IMR-90 (cell line): ENCODE data around the gene STX16. TPM values are rescaled to one million over a fixed set of nuclear protein-coding genes. Genes with fewer than 3 reads are reported as not detected.

Source experiments
- ATAC-seq: fragments of 200-7000 bp; cut with Tn5 transposase; 2 replicates; pipeline ENCODE4 v1.9.1; 2020; ENCODE audit warnings: low read depth, mild to moderate bottlenecking, moderate library complexity
- BruUV-seq: library from RNA; stranded (reverse); fragments of 400-500 nt; replicated peaks from 2 replicates; lab custom pipeline; 2021; lab: Mats Ljungman, UMichigan
- CTCF ChIA-PET: fragments of 300-600 bp; formaldehyde crosslinking; extraction: SDS; loops from one replicate; lab custom pipeline; 2021; ENCODE audit warnings: antibody characterized with exemption; lab: Yijun Ruan, JAX
- POLR2A ChIA-PET: fragments of 300-600 bp; sonication (Branson Sonifier 250); formaldehyde crosslinking; loops from one replicate; lab custom pipeline; 2022; ENCODE audit warnings: antibody characterized with exemption; ENCODE audit not compliant: unreplicated experiment; lab: Charles Lee
- DNase-seq: peaks from one replicate; pipeline ENCODE4 v3.0.0; 2013
- H2AFZ ChIP-seq: replicated peaks from 2 replicates; pipeline ENCODE3; 2013; ENCODE audit warnings: low read length, mild to moderate bottlenecking; ENCODE audit not compliant: poor library complexity
- H2AK5ac ChIP-seq: 2 replicates; pipeline ENCODE4 v1.6.1; 2013; ENCODE audit warnings: low read depth, low read length, inconsistent platforms
- H2AK9ac ChIP-seq: replicated peaks from 2 replicates; pipeline ENCODE3; 2013; ENCODE audit warnings: mild to moderate bottlenecking, low read depth, low read length, moderate library complexity; ENCODE audit not compliant: poor library complexity
- H2BK120ac ChIP-seq: 2 replicates; pipeline ENCODE4 v1.6.1; 2013; ENCODE audit warnings: low read depth, low read length, inconsistent platforms
- H2BK15ac ChIP-seq: 3 replicates; pipeline ENCODE4 v1.6.1; 2013; ENCODE audit warnings: low read depth, low read length, inconsistent platforms
- H2BK20ac ChIP-seq: 2 replicates; pipeline ENCODE4 v1.6.1; 2013; ENCODE audit warnings: low read depth, mild to moderate bottlenecking, inconsistent platforms, low read length, moderate library complexity
- H2BK5ac ChIP-seq: 2 replicates; pipeline ENCODE4 v1.6.1; 2013; ENCODE audit warnings: mild to moderate bottlenecking, low read depth, low read length, inconsistent platforms; ENCODE audit not compliant: poor library complexity, severe bottlenecking
- H3K14ac ChIP-seq: replicated peaks from 2 replicates; pipeline ENCODE4 v1.6.1; 2013; ENCODE audit warnings: low read depth, low read length, inconsistent platforms
- H3K18ac ChIP-seq: 2 replicates; pipeline ENCODE4 v1.6.1; 2013; ENCODE audit warnings: low read depth, low read length, control low read depth
- H3K23ac ChIP-seq: 2 replicates; pipeline ENCODE4 v1.6.1; 2013; ENCODE audit warnings: low read depth, low read length, inconsistent platforms
- H3K27ac ChIP-seq: 2 replicates; pipeline ENCODE4 v1.5.1; 2013; ENCODE audit warnings: mild to moderate bottlenecking, control low read depth, low read length; ENCODE audit not compliant: insufficient read depth
- H3K27me3 ChIP-seq: 2 replicates; pipeline ENCODE4 v1.6.1; 2013; ENCODE audit warnings: low read length; ENCODE audit not compliant: control insufficient read depth, insufficient read depth
- H3K36me3 ChIP-seq: 2 replicates; pipeline ENCODE4 v1.6.1; 2013; ENCODE audit warnings: low read length, mixed read lengths; ENCODE audit not compliant: control insufficient read depth, insufficient read depth
- H3K4ac ChIP-seq: 2 replicates; pipeline ENCODE4 v1.6.1; 2013; ENCODE audit warnings: low read depth, low read length, inconsistent platforms
- H3K4me1 ChIP-seq: 2 replicates; pipeline ENCODE4 v1.6.1; 2013; ENCODE audit warnings: low read length, mixed read lengths; ENCODE audit not compliant: control insufficient read depth, insufficient read depth
- H3K4me2 ChIP-seq: 2 replicates; pipeline ENCODE4 v1.6.1; 2013; ENCODE audit warnings: low read depth, mild to moderate bottlenecking, control low read depth, low read length, moderate library complexity
- H3K4me3 ChIP-seq: 2 replicates; pipeline ENCODE4 v1.5.1; 2013; ENCODE audit warnings: low read depth, mild to moderate bottlenecking, control low read depth, low read length, moderate library complexity; ENCODE audit not compliant: insufficient read depth
- H3K56ac ChIP-seq: 2 replicates; pipeline ENCODE4 v1.6.1; 2013; ENCODE audit warnings: low read length, inconsistent platforms; ENCODE audit not compliant: insufficient read depth; ENCODE audit errors: extremely low read depth
- H3K79me1 ChIP-seq, 2 experiments: 2 replicates each; pipeline ENCODE4 v1.6.1; 2013; ENCODE audit warnings: low read length in 2 of 2, inconsistent platforms in 1 of 2, low read depth in 1 of 2
- H3K9ac ChIP-seq: 2 replicates; pipeline ENCODE4 v1.6.1; 2013; ENCODE audit warnings: low read depth, low read length, control low read depth
- H3K9me1 ChIP-seq: 2 replicates; pipeline ENCODE4 v1.6.1; 2013; ENCODE audit warnings: low read length, inconsistent platforms; ENCODE audit not compliant: insufficient read depth
- H3K9me3 ChIP-seq: 2 replicates; pipeline ENCODE4 v1.6.1; 2013; ENCODE audit warnings: low read length; ENCODE audit not compliant: control insufficient read depth, insufficient read depth
- H4K20me1 ChIP-seq: 2 replicates; pipeline ENCODE4 v1.6.1; 2013; ENCODE audit warnings: low read length, inconsistent platforms; ENCODE audit not compliant: insufficient read depth
- H4K5ac ChIP-seq: 2 replicates; pipeline ENCODE4 v1.6.1; 2013; ENCODE audit warnings: mild to moderate bottlenecking, low read depth, low read length, control low read depth
- H4K8ac ChIP-seq, 2 experiments: 2 replicates each; pipeline ENCODE4 v1.6.1; 2013; ENCODE audit warnings: low read depth in 2 of 2, low read length in 2 of 2, control low read depth in 1 of 2, inconsistent platforms in 1 of 2
- H4K91ac ChIP-seq: 2 replicates; pipeline ENCODE4 v1.6.1; 2013; ENCODE audit warnings: low read depth, low read length, inconsistent platforms; ENCODE audit not compliant: insufficient read depth
- RFX5 ChIP-seq: IDR thresholded peaks from 2 replicates; pipeline ENCODE4 v1.8.0; 2012; ENCODE audit warnings: low read depth, mild to moderate bottlenecking, low read length, moderate library complexity
- WGBS, 2 experiments: methylation state at CpG; one replicate each; pipeline versions ENCODE4 v1.1.5 to v1.1.7; 2013; ENCODE audit warnings: missing lambda C conversion rate in 2 of 2; ENCODE audit not compliant: insufficient read length in 1 of 2; ENCODE audit errors: extremely low coverage in 2 of 2; 5-methylcytosine and 5-hydroxymethylcytosine counted together
- dilution Hi-C: fragments of 300-500 bp; cut with HindIII; formaldehyde crosslinking; loops from one replicate; pipeline ENCODE4 v1.14.3; 2018; ENCODE audit warnings: low sequenced_read_pairs; ENCODE audit not compliant: unreplicated experiment
- in situ Hi-C: fragments of 300-500 bp; cut with MboI; formaldehyde crosslinking; loops from 3 replicates; pipeline ENCODE4 v1.14.3; 2019; ENCODE audit warnings: low sequenced_read_pairs, inconsistent platforms, mixed read lengths
- intact Hi-C: fragments of 100-400 bp; cut with micrococcal nuclease; formaldehyde crosslinking; loops from 2 replicates; pipeline ENCODE4 v1.10.0; 2022
- polyA plus RNA-seq, 3 experiments: library from polyadenylated mRNA; depleted of rRNA; stranded (reverse); fragments of >200 nt; gene quantifications; 2 replicates each; pipeline ENCODE4 v1.2.3, GENCODE V29; 2012; ENCODE audit warnings: low replicate concordance in 1 of 3
- total RNA-seq: library from RNA; depleted of rRNA; stranded (reverse); fragments of >200 nt; gene quantifications from 2 replicates; pipeline ENCODE4 v1.2.3, GENCODE V29; 2012

The STX16 gene
- total and polyA plus RNA-seq, 2 of the 4 experiments (the other 2 are of a cell fraction), result 26.9 to 58.2 TPM

DNA sequence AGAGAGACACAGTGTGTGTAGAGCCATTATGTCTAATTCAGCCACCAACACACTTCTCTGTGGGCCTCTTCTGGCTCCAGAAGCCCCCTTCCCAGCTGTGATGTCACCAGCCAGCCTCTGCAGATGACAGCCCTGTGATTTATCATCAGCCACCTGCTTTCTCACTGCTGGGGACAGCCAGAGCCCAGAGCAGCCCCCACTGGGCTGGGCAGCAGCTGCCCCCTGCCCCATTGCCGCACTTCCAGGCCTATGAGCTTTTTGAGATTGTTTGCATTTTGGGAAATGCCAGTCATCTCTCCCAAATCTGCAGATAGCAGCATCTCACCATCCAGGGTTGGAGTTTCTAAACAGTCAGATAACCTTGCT, 21.9 kb upstream of the STX16 start:
- no peak for ATAC-seq
- H3K27ac ChIP-seq, result no peak overlapping the region
- peak overlapping the region; percentile 95; the same call in 1 of the 3 replicates for H2BK15ac ChIP-seq
- no peak overlapping the region for H3K4me3 ChIP-seq
- no peak for TF ChIP-seq RFX5
- no peak overlapping the region for H4K5ac ChIP-seq
- peaks cover 14% of the 10 kb centered on the region for H3K4me1 ChIP-seq
- H3K9ac ChIP-seq, result no peak overlapping the region
- no peak overlapping the region for H3K56ac ChIP-seq
- dilution Hi-C loops, result no loop called here
- H4K8ac ChIP-seq, result peak overlapping the region; percentile 3 to 58; a peak in 2 of 4 replicates
- in situ Hi-C loops, result no loop called here
- no CpG with 5 or more reads among the region's 1 CpG for WGBS, 2 experiments
- H3K27me3 ChIP-seq, result no peaks in the 10 kb centered on the region
- H3K36me3 ChIP-seq, result no peaks in the 10 kb centered on the region
- POLR2A ChIA-PET, result no interaction called here
- peak overlapping the region; percentile 20; the same call in 1 of the 2 replicates for H4K91ac ChIP-seq
- no peaks in the 10 kb centered on the region; a peak in 1 of 4 replicates for H3K79me1 ChIP-seq
- peak overlapping the region; percentile 46; the same call in 1 of the 2 replicates for H2AK5ac ChIP-seq
- peak overlapping the region; percentile 48 for H2BK120ac ChIP-seq
- no peaks in the 10 kb centered on the region for H4K20me1 ChIP-seq
- peak overlapping the region; percentile 54; the same call in 1 of the 2 replicates for H2BK20ac ChIP-seq
- no peak overlapping the region for H2AFZ ChIP-seq
- H3K4ac ChIP-seq, result peak overlapping the region; percentile 47; the same call in 1 of the 2 replicates
- H3K9me1 ChIP-seq, result peaks cover 29% of the 10 kb centered on the region
- CTCF ChIA-PET, result no interaction called here
- H3K23ac ChIP-seq, result no peak overlapping the region
- no TSS peak for BruUV-seq
- no peaks in the 10 kb centered on the region for H3K9me3 ChIP-seq
- intact Hi-C loops, result no loop called here
- H3K18ac ChIP-seq, result no peak overlapping the region
- no peak overlapping the region for H2AK9ac ChIP-seq
- H2BK5ac ChIP-seq, result no peak overlapping the region
- DNase-seq, result no peak
- H3K14ac ChIP-seq, result no peak overlapping the region
- no peak overlapping the region for H3K4me2 ChIP-seq
